Umbilical cord (tissue), 2 donors: ENCODE results near the gene TRIM25. TPM values are rescaled to one million over a fixed set of nuclear protein-coding genes. Genes with fewer than 3 reads are reported as not detected.

Experiments
- DNase-seq: peaks from one replicate; pipeline ENCODE4 v3.0.0-alpha.2; 2015; ENCODE audit warnings: low spot score
- total RNA-seq: library from RNA; depleted of rRNA; stranded (reverse); fragments of >200 nt; gene quantifications from one replicate; pipeline ENCODE4 v1.2.3, GENCODE V29; 2014; ENCODE audit warnings: low replicate concordance; ENCODE audit not compliant: insufficient read depth

Gene TRIM25
- total RNA-seq, 1 donor from 2014 or later = 24.8 TPM

GRCh38 chr17:56928586-56928985, 14.7 kb upstream of the TRIM25 start:
- no peak for DNase-seq

- DNase-seq = no peak
Observed at GRCh38 chr17:56926704-56927103, 12.9 kb upstream of the TRIM25 start.

GRCh38 chr17:56926270-56926669, 12.4 kb upstream of the TRIM25 start:
- DNase-seq = no peak

GRCh38 chr17:56925088-56925487, 11.2 kb upstream of the TRIM25 start:
- DNase-seq = no peak

DNA sequence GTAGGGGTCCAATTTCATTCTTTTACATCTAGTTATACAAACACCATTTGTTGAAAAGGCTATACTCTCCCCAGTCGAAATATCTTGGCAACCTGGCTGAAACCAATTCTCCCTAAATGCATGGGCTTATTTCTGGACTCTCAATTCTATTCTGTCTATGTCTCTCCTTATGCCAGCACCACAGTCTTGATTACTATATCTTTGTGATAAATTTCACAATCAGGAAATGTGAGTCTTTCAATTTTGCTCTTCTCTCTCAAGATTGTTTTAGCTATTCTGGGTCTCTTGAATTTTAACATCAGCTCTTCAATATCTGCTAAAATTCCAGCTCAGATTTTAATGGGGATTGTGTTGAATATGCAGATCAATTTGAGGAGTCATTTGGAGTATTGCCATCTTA, 5.9 kb upstream of the TRIM25 start:
- no peak for DNase-seq

DNA sequence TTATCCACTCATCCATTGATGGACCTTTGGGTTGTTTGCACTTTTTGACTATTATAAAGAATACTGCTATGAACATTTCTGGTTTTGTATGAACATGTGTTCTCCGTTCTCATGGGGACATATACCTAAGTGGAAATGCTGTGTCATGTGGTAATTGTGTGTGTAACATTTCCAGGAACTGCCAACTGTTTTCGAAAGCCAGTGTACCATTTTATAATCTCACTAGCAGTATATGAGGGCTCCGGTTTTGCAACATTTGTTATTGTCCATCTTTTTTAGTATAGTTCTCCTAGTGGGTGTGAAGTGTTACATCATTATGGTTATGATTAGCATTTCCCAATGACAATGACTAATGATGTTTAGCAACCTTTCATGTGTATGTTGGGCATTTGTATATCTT, 5.1 kb upstream of the TRIM25 start:
- no peak for DNase-seq

GRCh38 chr17:56917559-56918296, 3.9 kb upstream of the TRIM25 start:
- DNase-seq = no peak

DNA sequence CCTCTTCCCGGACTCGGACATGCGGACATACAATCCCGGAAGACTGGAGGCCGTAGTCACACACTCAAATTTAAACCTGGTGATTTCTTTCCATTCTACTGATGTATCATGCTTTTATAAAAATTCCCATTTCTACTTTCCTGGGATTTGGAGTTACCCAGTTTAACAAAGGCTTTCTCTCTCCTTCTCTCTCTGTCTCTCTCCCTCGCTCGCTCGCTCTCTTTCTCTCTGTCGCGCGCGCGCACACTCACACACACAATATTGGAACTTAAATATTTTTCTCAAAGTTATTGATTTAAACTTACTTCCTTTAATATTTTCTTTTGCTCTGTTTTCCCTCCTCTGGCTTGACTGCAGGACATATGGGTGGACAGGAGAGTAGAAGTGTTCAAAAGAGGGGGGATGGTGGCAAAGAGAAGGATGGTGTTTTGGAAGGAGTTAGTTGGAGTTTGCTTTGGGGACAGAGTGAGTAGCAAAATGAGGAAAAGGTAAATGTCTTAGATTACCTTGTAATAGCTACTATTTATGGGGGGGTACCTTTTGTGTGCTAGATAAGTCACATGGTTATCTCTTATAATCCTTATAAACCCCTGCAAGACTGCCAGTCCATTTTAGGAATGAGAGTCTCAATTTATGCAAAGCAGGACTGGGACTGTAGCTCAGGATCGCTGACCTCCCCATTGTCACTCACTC, 878 bp upstream of the TRIM25 start:
- no peak for DNase-seq

- no peak for DNase-seq
Observed at GRCh38 chr17:56913353-56913866, 439 bp downstream of the TRIM25 start.

GRCh38 chr17:56913000-56913311, 893 bp downstream of the TRIM25 start:
- no peak for DNase-seq

- no peak for DNase-seq
Observed at GRCh38 chr17:56912105-56912999, 1.5 kb downstream of the TRIM25 start.

DNA sequence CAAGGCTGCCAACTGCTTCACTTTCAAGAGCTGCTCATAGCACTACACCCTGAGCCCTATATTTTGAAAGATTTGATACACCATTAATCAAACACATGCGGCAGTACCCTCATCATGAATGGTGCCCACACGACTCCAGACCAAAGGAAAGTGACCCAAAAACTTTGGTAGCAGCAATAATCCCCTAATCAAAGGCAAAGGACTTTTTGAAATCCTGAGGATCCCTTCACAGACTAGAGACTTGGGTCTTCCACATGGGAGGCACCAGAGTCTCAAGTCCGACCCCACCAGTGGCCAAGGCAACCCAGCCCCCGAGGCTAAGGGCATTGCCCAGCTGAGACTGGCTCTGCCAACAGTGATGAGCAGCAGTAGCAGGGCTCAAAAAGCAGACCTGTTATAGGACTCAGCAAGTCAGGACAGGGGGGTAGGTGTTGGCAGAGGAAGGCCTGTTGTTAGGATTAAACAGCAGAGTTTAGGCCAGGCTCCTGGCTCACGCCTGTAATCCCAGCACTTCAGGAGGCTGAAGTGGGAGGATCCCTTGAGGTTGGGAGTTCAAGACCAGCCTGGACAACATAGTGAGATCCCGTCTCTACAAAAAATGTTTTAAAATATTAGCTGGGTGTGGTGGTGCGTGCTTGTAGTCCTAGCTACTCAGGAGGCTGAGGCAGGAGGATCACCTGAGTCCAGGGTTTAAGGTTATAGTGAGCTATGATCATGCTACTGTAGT, 3.2 kb downstream of the TRIM25 start:
- DNase-seq = no peak

GRCh38 chr17:56909742-56910508, 3.9 kb downstream of the TRIM25 start:
- DNase-seq = no peak

- peak; percentile 12 for DNase-seq
Observed at GRCh38 chr17:56908001-56908542, 5.8 kb downstream of the TRIM25 start.

DNA sequence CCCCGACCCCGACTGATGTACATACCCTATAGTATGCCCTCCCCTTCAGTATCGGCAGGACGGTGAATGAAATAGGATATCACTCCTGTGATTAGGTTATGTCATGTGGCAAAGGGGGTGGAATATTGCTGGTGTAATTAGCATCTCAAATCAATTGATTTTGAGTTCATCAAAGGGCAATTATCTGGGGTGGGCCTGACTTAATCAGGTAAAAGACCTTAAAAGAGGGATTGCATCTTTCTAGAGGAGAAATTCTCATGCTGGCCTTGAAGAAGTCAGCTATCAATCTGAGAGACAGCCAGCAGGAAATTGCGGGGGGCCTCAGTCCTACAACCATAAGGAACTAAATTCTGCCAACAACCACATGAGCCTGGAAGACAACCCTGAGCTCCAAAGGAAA, 10.3 kb downstream of the TRIM25 start:
- no peak for DNase-seq

GRCh38 chr17:56902348-56902747, 11.5 kb downstream of the TRIM25 start:
- DNase-seq = no peak

- no peak for DNase-seq
Observed at GRCh38 chr17:56899403-56899802, 14.4 kb downstream of the TRIM25 start.

DNA sequence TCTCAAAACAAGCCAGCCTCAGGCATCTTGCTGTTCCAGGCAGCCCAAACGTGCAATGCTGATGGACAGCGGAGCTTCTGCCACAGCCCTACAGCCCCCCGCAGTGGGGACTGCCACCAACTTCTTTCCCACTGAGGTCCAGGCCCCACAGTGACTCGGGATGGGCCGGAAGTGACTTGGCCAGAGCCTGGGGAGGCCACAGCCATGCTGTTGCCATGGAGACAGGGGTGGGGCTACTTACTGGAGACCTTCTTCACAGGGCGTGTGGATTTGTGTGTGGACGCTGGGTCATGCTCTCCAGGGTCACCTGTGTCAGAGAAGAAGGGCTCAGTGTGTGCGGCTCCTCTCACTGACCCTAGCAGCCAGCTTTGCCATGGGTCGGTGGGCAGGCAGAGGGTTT, 15.0 kb downstream of the TRIM25 start:
- no peak for DNase-seq

GRCh38 chr17:56897646-56898424, 16.0 kb downstream of the TRIM25 start:
- DNase-seq = no peak

DNA sequence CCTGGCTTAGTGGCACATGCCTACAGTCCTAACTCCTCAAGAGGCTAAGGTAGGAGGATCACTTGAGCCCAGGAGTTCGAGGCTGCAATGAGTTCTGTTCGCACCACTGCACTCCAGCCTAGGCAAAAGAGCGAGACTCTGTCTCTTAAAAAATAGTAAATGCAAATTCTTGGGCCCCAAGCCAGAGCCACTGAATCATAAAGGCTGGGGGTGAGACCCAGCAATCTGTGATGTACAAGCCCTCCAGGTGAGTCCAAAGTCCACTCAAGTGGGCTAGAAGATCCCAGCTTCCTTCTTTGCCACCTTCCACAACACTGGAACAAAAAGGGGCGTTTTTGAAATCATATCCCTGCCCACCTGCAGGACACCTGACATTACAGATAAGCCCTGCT, 16.9 kb downstream of the TRIM25 start:
- no peak for DNase-seq
